ENCODE data around the gene ADAM12. TPM values are rescaled to one million over a fixed set of nuclear protein-coding genes. Genes with fewer than 3 reads are reported as not detected.

The ADAM12 gene
- total RNA-seq, 2 experiments from 2014 or later: 1.2 to 1.7 TPM

- Mint-ChIP-seq H3K4me1 (peaks cover 5% of the 10 kb centered on the region), H3K27ac (no peak overlapping the region), H3K9me3 (ENCODE audit: low read depth) (no peaks in the 10 kb centered on the region), H3K36me3 (ENCODE audit: low read depth) (no peaks in the 10 kb centered on the region), H3K27me3 (peaks cover 3% of the 10 kb centered on the region), H3K4me3 (no peak overlapping the region)
- ATAC-seq: no peak
- intact Hi-C loops (cut with DNase I, micrococcal nuclease): no loop called here
- ChIA-PET POLR2A (no interaction called here), CTCF (no interaction called here)
- no peak for DNase-seq
These were observed 256.9 kb downstream of the ADAM12 start for GRCh38 chr10:126131341-126131740.

DNA sequence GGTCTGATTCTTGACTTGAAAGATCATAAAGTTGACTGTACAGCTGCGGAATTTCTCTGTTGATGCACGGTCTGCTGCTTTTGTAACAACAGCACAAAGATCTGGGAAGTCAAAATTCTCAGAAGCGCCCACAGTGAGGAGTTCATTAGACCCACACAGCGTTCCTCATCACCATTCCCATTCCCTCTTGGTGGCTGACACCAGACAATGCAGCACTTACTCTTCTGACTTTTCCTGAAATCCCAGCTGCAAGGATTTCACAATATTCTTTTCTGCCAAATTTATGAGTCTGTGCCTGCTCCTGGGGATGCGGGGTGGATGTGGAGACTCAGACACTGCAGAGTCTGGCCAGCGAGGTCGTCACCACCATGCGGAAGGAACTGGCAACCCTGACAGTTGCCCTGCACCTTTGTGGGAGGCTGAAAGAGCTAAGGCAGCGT is 258.0 kb downstream of the ADAM12 start:
- no peaks in the 10 kb centered on the region for H3K9me3 Mint-ChIP-seq (ENCODE audit: low read depth)
- POLR2A ChIA-PET: no interaction called here
- no peak for DNase-seq
- no peaks in the 10 kb centered on the region for H3K4me1 Mint-ChIP-seq
- H3K36me3 Mint-ChIP-seq (ENCODE audit: low read depth): no peaks in the 10 kb centered on the region
- H3K27me3 Mint-ChIP-seq: peaks cover 3% of the 10 kb centered on the region
- ATAC-seq: no peak
- intact Hi-C loops (cut with DNase I, micrococcal nuclease): no loop called here
- H3K27ac Mint-ChIP-seq: no peak overlapping the region
- CTCF ChIA-PET: no interaction called here
- no peak overlapping the region for H3K4me3 Mint-ChIP-seq

DNA sequence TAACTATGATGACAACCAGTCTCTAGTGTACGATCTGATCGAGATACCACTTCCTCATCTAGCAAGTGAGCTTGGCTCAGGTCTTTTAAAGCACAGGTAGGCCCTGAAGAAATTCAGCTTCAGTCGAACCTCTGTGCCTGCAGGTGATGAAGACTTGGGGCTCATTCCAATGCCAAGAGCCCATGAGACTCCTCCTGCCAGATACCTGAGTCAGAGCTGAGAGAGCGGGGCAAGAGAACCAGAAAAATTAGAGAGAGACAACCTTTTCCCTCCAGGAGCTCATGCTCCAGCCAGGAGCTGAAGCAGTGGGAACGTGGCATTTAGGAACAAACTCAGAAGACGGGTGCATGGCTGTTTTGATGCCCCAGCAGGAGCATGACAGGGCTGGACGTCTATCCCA is 259.3 kb downstream of the ADAM12 start:
- Mint-ChIP-seq H3K36me3 (ENCODE audit: low read depth) (no peaks in the 10 kb centered on the region), H3K9me3 (ENCODE audit: low read depth) (no peaks in the 10 kb centered on the region), H3K27me3 (peaks cover 3% of the 10 kb centered on the region), H3K4me3 (no peak overlapping the region), H3K27ac (no peak overlapping the region), H3K4me1 (no peaks in the 10 kb centered on the region)
- POLR2A ChIA-PET: no interaction called here
- DNase-seq (no peak), ATAC-seq (no peak)
- CTCF ChIA-PET: no interaction called here
- intact Hi-C loops (cut with DNase I, micrococcal nuclease): no loop called here

- H3K4me3 Mint-ChIP-seq: no peak overlapping the region
- intact Hi-C loops (cut with DNase I, micrococcal nuclease): no loop called here
- ATAC-seq (no peak), DNase-seq (no peak)
- peaks cover under 1% of the 10 kb centered on the region for H3K27me3 Mint-ChIP-seq
- H3K27ac Mint-ChIP-seq: no peak overlapping the region
- no peaks in the 10 kb centered on the region for H3K36me3 Mint-ChIP-seq (ENCODE audit: low read depth)
- CTCF ChIA-PET: interaction anchor here (0.7 kb wide), 1 partner anchor 66 kb away, joined by 4 read pairs; no protein-coding TSS in a partner anchor
- POLR2A ChIA-PET: no interaction called here
- H3K9me3 Mint-ChIP-seq (ENCODE audit: low read depth): no peaks in the 10 kb centered on the region
- no peaks in the 10 kb centered on the region for H3K4me1 Mint-ChIP-seq
These were observed 259.7 kb downstream of the ADAM12 start for GRCh38 chr10:126128581-126128980.

DNA sequence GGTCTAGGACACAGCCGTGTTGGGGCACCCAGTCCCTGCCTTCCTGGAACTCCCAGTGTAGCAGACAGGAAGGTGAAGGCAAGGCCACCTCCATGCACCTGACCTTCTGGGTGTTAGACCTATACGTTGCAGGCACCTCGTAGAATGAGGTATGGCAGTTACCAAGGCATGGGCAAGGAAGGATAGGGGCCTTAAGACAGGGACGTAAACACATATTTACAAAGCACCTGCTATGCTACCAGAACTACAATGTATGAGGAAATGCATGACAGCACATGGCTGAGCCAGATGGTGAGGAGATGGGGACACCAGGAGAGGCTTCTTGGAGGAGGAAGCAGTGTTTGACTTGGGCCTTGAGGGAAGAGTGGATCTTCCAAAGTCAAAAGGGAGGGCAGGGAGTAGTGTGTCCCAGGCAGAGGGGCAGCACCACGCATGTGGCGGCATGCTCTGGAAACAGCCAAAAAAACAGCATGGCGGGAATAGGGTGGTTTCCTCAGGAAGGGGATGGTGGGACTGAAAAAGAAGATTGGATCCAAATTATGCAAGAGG is 260.7 kb downstream of the ADAM12 start:
- CTCF ChIA-PET: no interaction called here
- H3K27ac Mint-ChIP-seq: no peak overlapping the region
- no peak for DNase-seq
- H3K27me3 Mint-ChIP-seq: no peaks in the 10 kb centered on the region
- H3K4me3 Mint-ChIP-seq: no peak overlapping the region
- ATAC-seq: no peak
- no peaks in the 10 kb centered on the region for H3K9me3 Mint-ChIP-seq (ENCODE audit: low read depth)
- H3K36me3 Mint-ChIP-seq (ENCODE audit: low read depth): no peaks in the 10 kb centered on the region
- intact Hi-C loops (cut with DNase I, micrococcal nuclease): no loop called here
- POLR2A ChIA-PET: no interaction called here
- H3K4me1 Mint-ChIP-seq: no peaks in the 10 kb centered on the region

DNA sequence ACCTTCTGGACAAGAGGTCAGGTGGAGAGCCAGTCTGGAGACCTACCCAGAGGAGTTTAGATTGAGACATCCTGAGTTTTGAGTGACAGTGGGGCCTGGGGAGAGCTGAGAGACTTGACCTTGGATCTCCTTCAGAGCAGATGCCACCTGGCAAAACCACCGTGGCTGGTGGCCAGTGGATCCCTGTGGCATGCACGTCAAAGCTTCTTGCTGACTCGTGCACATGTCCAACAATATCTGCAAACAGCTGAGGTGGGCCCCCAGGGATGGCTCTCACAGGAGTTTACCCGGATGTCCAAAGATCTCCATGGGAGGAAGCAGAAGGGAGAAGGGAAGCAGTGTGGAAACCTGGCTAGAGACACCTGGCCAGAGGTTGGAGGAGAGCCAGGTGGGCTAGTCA is 261.4 kb downstream of the ADAM12 start:
- H3K36me3 Mint-ChIP-seq (ENCODE audit: low read depth): no peaks in the 10 kb centered on the region
- intact Hi-C loops (cut with DNase I, micrococcal nuclease): no loop called here
- ATAC-seq (no peak), DNase-seq (no peak)
- H3K27ac Mint-ChIP-seq: no peak overlapping the region
- POLR2A ChIA-PET: no interaction called here
- no peaks in the 10 kb centered on the region for H3K4me1 Mint-ChIP-seq
- H3K27me3 Mint-ChIP-seq: no peaks in the 10 kb centered on the region
- H3K9me3 Mint-ChIP-seq (ENCODE audit: low read depth): no peaks in the 10 kb centered on the region
- CTCF ChIA-PET: no interaction called here
- no peak overlapping the region for H3K4me3 Mint-ChIP-seq

- H3K27ac Mint-ChIP-seq: no peak overlapping the region
- CTCF ChIA-PET: no interaction called here
- no peaks in the 10 kb centered on the region for H3K36me3 Mint-ChIP-seq (ENCODE audit: low read depth)
- DNase-seq: no peak
- H3K4me3 Mint-ChIP-seq: no peak overlapping the region
- no peak for ATAC-seq
- H3K9me3 Mint-ChIP-seq (ENCODE audit: low read depth): no peaks in the 10 kb centered on the region
- no peaks in the 10 kb centered on the region for H3K27me3 Mint-ChIP-seq
- POLR2A ChIA-PET: no interaction called here
- intact Hi-C loops (cut with DNase I, micrococcal nuclease): no loop called here
- no peaks in the 10 kb centered on the region for H3K4me1 Mint-ChIP-seq
These were observed 262.3 kb downstream of the ADAM12 start for GRCh38 chr10:126126023-126126422.

- H3K4me1 Mint-ChIP-seq: no peaks in the 10 kb centered on the region
- no peak for ATAC-seq
- no peak overlapping the region for H3K27ac Mint-ChIP-seq
- DNase-seq: no peak
- CTCF ChIA-PET: interaction anchor here (0.5 kb wide), 1 partner anchor 378 kb away, joined by 3 read pairs; no protein-coding TSS in a partner anchor
- intact Hi-C loops (cut with DNase I, micrococcal nuclease): no loop called here
- no peaks in the 10 kb centered on the region for H3K36me3 Mint-ChIP-seq (ENCODE audit: low read depth)
- H3K9me3 Mint-ChIP-seq (ENCODE audit: low read depth): no peaks in the 10 kb centered on the region
- no peaks in the 10 kb centered on the region for H3K27me3 Mint-ChIP-seq
- POLR2A ChIA-PET: no interaction called here
- no peak overlapping the region for H3K4me3 Mint-ChIP-seq
These were observed 263.5 kb downstream of the ADAM12 start for GRCh38 chr10:126124668-126125349.

DNA sequence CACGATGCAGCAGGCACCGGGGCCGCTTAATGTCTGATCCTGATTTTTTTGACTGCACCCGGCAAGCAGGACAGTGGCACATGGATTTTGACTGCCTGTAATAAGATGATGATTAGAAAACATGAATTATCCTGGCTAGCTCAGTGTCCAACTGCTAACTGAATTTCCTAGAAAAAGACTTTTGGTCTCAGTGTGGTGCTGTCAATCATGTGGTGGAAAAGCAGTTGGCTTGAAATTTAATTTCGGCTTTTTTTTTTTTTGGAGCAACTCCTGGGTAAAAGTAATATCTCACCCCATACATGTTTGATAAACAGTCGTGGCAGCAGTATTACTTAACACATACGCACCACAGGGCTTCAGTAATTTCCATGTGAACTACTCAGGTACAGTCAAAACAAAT is 264.2 kb downstream of the ADAM12 start:
- POLR2A ChIA-PET: no interaction called here
- DNase-seq (no peak), ATAC-seq (no peak)
- H3K27me3 Mint-ChIP-seq: no peaks in the 10 kb centered on the region
- H3K36me3 Mint-ChIP-seq (ENCODE audit: low read depth): no peaks in the 10 kb centered on the region
- intact Hi-C loops (cut with DNase I, micrococcal nuclease): no loop called here
- CTCF ChIA-PET: no interaction called here
- no peak overlapping the region for H3K4me3 Mint-ChIP-seq
- H3K27ac Mint-ChIP-seq: no peak overlapping the region
- no peaks in the 10 kb centered on the region for H3K4me1 Mint-ChIP-seq
- H3K9me3 Mint-ChIP-seq (ENCODE audit: low read depth): no peaks in the 10 kb centered on the region

- POLR2A ChIA-PET: no interaction called here
- H3K27me3 Mint-ChIP-seq: no peaks in the 10 kb centered on the region
- intact Hi-C loops (cut with DNase I, micrococcal nuclease): no loop called here
- DNase-seq: no peak
- H3K27ac Mint-ChIP-seq: no peak overlapping the region
- H3K4me3 Mint-ChIP-seq: no peak overlapping the region
- no peak for ATAC-seq
- no peaks in the 10 kb centered on the region for H3K4me1 Mint-ChIP-seq
- no peaks in the 10 kb centered on the region for H3K36me3 Mint-ChIP-seq (ENCODE audit: low read depth)
- no peaks in the 10 kb centered on the region for H3K9me3 Mint-ChIP-seq (ENCODE audit: low read depth)
- CTCF ChIA-PET: no interaction called here
These were observed 264.8 kb downstream of the ADAM12 start for GRCh38 chr10:126123466-126123865.

- Mint-ChIP-seq H3K4me3 (no peak overlapping the region), H3K27me3 (no peaks in the 10 kb centered on the region), H3K4me1 (no peaks in the 10 kb centered on the region), H3K27ac (no peak overlapping the region), H3K36me3 (ENCODE audit: low read depth) (no peaks in the 10 kb centered on the region), H3K9me3 (ENCODE audit: low read depth) (no peaks in the 10 kb centered on the region)
- DNase-seq: no peak
- ATAC-seq: no peak
- ChIA-PET CTCF (no interaction called here), POLR2A (no interaction called here)
- intact Hi-C loops (cut with DNase I, micrococcal nuclease): no loop called here
These were observed 265.4 kb downstream of the ADAM12 start for GRCh38 chr10:126122881-126123280.

GRCh38 chr10:126119599-126119998 is 268.7 kb downstream of the ADAM12 start:
- H3K9me3 Mint-ChIP-seq (ENCODE audit: low read depth): no peaks in the 10 kb centered on the region
- no peak overlapping the region for H3K4me3 Mint-ChIP-seq
- POLR2A ChIA-PET: no interaction called here
- no peaks in the 10 kb centered on the region for H3K36me3 Mint-ChIP-seq (ENCODE audit: low read depth)
- CTCF ChIA-PET: no interaction called here
- H3K27ac Mint-ChIP-seq: no peak overlapping the region
- H3K27me3 Mint-ChIP-seq: no peaks in the 10 kb centered on the region
- intact Hi-C loops (cut with DNase I, micrococcal nuclease): no loop called here
- H3K4me1 Mint-ChIP-seq: no peaks in the 10 kb centered on the region
- ATAC-seq (no peak), DNase-seq (no peak)

Measured in activated CD4-positive, alpha-beta T cell treated with anti-CD3 and anti-CD28 coated beads for 36 hours (primary cell).